Activated CD4-positive, alpha-beta memory T cell treated with anti-CD3 and anti-CD28 coated beads, Interleukin-2, amount 10 ng/mL, durations not matched to agents 7 days and 5 days (primary cell): Measurements from ENCODE around the gene VAV3. TPM values are rescaled to one million over a fixed set of nuclear protein-coding genes. Genes with fewer than 3 reads are reported as not detected.
"Not testable (repeated sequence)": the region's sequence is repeated elsewhere in the genome, so short reads cannot be mapped to it uniquely, and the experiment has no call there.

Experiments
- CTCF ChIA-PET: fragments of 350-600 bp; sonication (Branson Sonifier 250); formaldehyde crosslinking; loops from one replicate; lab custom pipeline; 2021; ENCODE audit warnings: antibody characterized with exemption, inconsistent platforms; lab: Charles Lee
- POLR2A ChIA-PET: fragments of 350-600 bp; sonication (Branson Sonifier 250); formaldehyde crosslinking; loops from one replicate; lab custom pipeline; 2021; ENCODE audit warnings: antibody characterized with exemption; lab: Charles Lee
- DNase-seq: peaks from one replicate; pipeline ENCODE4 v3.0.0-alpha.2; 2020
- H3K27ac Mint-ChIP-seq: one replicate; pipeline ENCODE4 v1.8.0; 2021; ENCODE audit warnings: mild to moderate bottlenecking, mixed read lengths
- H3K27me3 Mint-ChIP-seq: one replicate; pipeline ENCODE4 v1.8.0; 2021; ENCODE audit warnings: mixed read lengths
- H3K36me3 Mint-ChIP-seq: one replicate; pipeline ENCODE4 v1.8.0; 2021; ENCODE audit warnings: low read depth, mixed read lengths
- H3K4me1 Mint-ChIP-seq: one replicate; pipeline ENCODE4 v1.8.0; 2021; ENCODE audit warnings: mixed read lengths
- H3K4me3 Mint-ChIP-seq: one replicate; pipeline ENCODE4 v1.8.0; 2021; ENCODE audit warnings: mild to moderate bottlenecking, mixed read lengths
- H3K9me3 Mint-ChIP-seq: one replicate; pipeline ENCODE4 v1.8.0; 2021; ENCODE audit warnings: mixed read lengths
- total RNA-seq, 2 experiments: library from RNA; stranded (reverse); gene quantifications; one replicate each; pipeline ENCODE4 v1.2.3, GENCODE V29; 2021

VAV3 gene
- total RNA-seq, 2 experiments from 2014 or later, result 2.0 to 2.3 TPM

- no peak for DNase-seq
- H3K27me3 Mint-ChIP-seq, result peaks cover 3% of the 10 kb centered on the region
- no peaks in the 10 kb centered on the region for H3K9me3 Mint-ChIP-seq
- no peak overlapping the region for H3K27ac Mint-ChIP-seq
- no peak overlapping the region for H3K4me3 Mint-ChIP-seq
- peaks cover 5% of the 10 kb centered on the region for H3K4me1 Mint-ChIP-seq
- CTCF ChIA-PET, result interaction anchor here (0.9 to 1.3 kb wide), 2 partner anchors 10 to 45 kb away, joined by 3 read pairs; no protein-coding TSS in a partner anchor
- no peaks in the 10 kb centered on the region for H3K36me3 Mint-ChIP-seq
- POLR2A ChIA-PET, result interaction anchor here (0.9 kb wide), 1 partner anchor 135 kb away, joined by 3 read pairs; no protein-coding TSS in a partner anchor
Observed at GRCh38 chr1:107920561-107920960, 44.4 kb downstream of the VAV3 start.

DNA sequence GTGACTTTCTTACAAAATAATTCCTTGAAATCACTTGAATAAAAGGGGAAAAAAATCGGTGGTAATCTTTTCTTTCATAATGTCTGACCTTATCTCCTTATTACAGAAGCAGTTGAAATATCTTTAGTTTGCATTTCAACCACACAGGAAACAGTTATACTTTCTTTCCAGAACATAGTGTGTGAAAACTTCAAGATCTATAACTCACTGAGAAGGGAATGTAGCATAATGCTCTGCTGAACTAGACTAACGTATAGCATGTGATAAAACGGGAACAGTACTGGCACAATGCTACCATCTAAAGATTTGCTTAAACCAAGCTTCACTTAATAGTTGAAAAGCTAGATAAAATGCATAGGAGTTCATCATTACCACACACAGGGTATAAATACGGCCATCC, 45.0 kb downstream of the VAV3 start:
- Mint-ChIP-seq H3K9me3 (no peaks in the 10 kb centered on the region), H3K36me3 (no peaks in the 10 kb centered on the region), H3K27ac (no peak overlapping the region), H3K4me1 (peaks cover 5% of the 10 kb centered on the region), H3K4me3 (no peak overlapping the region), H3K27me3 (peaks cover 3% of the 10 kb centered on the region)
- DNase-seq, result no peak
- ChIA-PET CTCF (interaction anchor here (0.9 to 1.3 kb wide), 2 partner anchors 9 to 46 kb away, joined by 3 read pairs; no protein-coding TSS in a partner anchor), POLR2A (interaction anchor here (0.9 kb wide), 1 partner anchor 135 kb away, joined by 3 read pairs; no protein-coding TSS in a partner anchor)

DNA sequence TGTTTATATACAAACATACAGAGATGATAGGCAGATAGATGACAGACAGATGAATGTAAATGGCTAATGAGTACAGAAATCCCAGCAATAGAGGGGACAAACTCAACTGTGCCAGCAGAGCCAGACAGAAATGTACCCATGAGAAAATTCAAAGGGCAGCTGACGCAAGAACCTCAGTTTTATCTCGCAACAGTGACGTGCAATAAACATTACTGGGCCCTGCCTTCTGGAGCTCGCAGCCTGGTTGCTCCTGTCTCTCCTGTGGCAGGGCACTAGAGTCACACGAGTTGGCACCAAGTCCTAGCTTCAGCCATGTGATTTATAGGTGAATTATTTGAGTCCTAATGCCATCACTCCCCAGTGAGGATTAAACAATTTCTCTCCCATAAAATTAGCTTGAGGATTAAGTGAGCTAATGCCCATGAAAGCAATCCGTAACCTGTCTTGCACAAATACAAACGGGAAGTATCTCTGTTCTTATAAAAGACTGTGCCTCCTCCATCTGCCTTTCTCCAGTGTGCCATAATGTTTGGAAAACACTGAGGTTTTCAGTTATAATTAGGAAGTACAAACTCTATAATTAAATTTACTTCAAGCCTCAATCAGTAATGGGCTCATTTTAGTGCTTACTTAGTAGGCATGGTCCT, 50.7 kb downstream of the VAV3 start:
- POLR2A ChIA-PET, result interaction anchor here (0.6 kb wide), 1 partner anchor 125 kb away, joined by 3 read pairs; no protein-coding TSS in a partner anchor
- H3K27ac Mint-ChIP-seq, result no peak overlapping the region
- CTCF ChIA-PET, result no interaction called here
- no peak for DNase-seq
- no peaks in the 10 kb centered on the region for H3K9me3 Mint-ChIP-seq
- no peak overlapping the region for H3K4me3 Mint-ChIP-seq
- no peaks in the 10 kb centered on the region for H3K36me3 Mint-ChIP-seq
- no peaks in the 10 kb centered on the region for H3K27me3 Mint-ChIP-seq
- no peaks in the 10 kb centered on the region for H3K4me1 Mint-ChIP-seq

DNA sequence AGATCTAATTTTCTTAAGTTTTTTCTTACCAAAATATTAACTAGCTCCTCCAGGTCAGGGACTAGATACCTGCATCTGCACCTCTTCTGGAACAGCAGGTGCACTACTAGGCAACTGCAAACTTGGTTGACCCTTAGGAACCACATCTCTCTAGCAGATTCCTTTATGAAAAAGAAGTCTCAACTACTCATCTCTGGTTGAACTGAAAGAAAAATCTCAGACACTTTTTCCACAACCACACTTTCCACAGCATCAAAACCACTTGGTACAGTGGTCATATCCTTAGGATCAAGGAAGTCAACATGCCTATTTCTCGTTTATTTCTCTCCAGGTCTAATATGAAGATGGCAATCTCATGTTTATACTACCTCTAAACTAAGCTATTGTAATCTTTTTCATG, 52.3 kb downstream of the VAV3 start:
- H3K4me1 Mint-ChIP-seq, result no peaks in the 10 kb centered on the region
- H3K27me3 Mint-ChIP-seq, result no peaks in the 10 kb centered on the region
- H3K9me3 Mint-ChIP-seq, result no peaks in the 10 kb centered on the region
- POLR2A ChIA-PET, result no interaction called here
- CTCF ChIA-PET, result no interaction called here
- DNase-seq, result no peak
- no peak overlapping the region for H3K4me3 Mint-ChIP-seq
- H3K36me3 Mint-ChIP-seq, result no peaks in the 10 kb centered on the region
- no peak overlapping the region for H3K27ac Mint-ChIP-seq

DNA sequence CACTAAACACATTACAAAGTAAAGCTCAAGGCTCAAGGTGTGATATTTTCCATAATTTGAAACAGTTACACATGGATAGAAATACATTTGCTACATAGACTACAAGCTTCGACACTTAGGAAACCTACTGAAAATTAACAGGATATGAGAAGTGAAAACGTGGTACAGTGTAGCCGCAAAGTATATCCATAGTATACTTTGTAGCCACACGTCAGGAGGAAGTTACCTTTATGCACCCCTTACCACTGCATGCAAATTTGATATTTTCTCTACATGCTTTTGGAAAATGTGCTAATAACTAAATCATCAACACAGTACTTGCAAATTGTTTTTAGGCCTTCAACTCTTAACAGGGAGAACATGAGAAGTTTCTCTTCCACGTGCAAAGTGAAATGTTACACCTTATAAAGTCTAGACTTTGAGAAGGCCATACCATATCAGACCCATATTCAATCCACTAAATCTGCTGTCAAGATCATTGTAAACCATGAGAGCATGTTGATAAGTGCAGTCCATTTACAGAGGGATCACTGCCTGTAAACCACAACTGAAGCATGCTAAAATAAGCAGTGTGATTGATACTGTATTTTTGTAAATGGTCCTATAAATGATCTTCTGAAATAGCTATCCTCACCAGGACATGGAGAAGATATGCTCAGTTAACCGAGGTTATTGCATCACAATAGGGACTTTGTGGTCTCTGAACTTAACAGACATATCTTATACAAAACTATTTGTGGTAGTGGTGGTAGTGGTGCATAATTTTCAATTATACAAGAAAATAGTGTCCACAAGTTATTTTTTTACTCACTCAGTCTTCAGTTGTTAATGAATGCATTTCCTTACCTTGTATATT, 64.7 kb downstream of the VAV3 start:
- Mint-ChIP-seq H3K9me3 (no peaks in the 10 kb centered on the region), H3K4me1 (peaks cover 12% of the 10 kb centered on the region), H3K27me3 (peaks cover 6% of the 10 kb centered on the region), H3K4me3 (no peak overlapping the region), H3K36me3 (no peaks in the 10 kb centered on the region), H3K27ac (no peak overlapping the region)
- POLR2A ChIA-PET, result no interaction called here
- no peak for DNase-seq
- CTCF ChIA-PET, result interaction anchor here (1.8 kb wide), 1 partner anchor 118 kb away, joined by 4 read pairs; no protein-coding TSS in a partner anchor

DNA sequence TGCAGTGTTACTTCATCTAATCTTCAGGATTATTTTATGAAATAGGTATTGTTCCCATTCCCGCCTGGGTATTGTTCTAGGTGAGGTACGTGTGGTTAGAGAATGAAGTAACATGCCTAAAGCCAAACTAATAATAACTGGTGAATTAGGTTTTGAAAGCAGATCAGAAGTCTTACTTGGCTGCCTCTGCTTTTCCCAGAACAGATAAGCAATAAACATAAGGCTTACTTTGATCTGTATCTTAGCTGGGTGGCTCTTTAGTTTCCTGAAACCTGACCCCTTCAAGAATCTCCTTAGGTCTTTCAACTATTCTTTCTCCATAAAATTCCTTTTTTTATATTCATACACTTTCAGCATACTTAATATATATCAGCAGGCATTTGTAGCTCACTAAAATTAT, 65.3 kb downstream of the VAV3 start:
- H3K27ac Mint-ChIP-seq, result no peak overlapping the region
- POLR2A ChIA-PET, result no interaction called here
- CTCF ChIA-PET, result interaction anchor here (1.8 kb wide), 1 partner anchor 118 kb away, joined by 4 read pairs; no protein-coding TSS in a partner anchor
- H3K9me3 Mint-ChIP-seq, result no peaks in the 10 kb centered on the region
- H3K4me1 Mint-ChIP-seq, result peaks cover 12% of the 10 kb centered on the region
- H3K27me3 Mint-ChIP-seq, result peaks cover 6% of the 10 kb centered on the region
- no peaks in the 10 kb centered on the region for H3K36me3 Mint-ChIP-seq
- no peak for DNase-seq
- H3K4me3 Mint-ChIP-seq, result no peak overlapping the region

DNA sequence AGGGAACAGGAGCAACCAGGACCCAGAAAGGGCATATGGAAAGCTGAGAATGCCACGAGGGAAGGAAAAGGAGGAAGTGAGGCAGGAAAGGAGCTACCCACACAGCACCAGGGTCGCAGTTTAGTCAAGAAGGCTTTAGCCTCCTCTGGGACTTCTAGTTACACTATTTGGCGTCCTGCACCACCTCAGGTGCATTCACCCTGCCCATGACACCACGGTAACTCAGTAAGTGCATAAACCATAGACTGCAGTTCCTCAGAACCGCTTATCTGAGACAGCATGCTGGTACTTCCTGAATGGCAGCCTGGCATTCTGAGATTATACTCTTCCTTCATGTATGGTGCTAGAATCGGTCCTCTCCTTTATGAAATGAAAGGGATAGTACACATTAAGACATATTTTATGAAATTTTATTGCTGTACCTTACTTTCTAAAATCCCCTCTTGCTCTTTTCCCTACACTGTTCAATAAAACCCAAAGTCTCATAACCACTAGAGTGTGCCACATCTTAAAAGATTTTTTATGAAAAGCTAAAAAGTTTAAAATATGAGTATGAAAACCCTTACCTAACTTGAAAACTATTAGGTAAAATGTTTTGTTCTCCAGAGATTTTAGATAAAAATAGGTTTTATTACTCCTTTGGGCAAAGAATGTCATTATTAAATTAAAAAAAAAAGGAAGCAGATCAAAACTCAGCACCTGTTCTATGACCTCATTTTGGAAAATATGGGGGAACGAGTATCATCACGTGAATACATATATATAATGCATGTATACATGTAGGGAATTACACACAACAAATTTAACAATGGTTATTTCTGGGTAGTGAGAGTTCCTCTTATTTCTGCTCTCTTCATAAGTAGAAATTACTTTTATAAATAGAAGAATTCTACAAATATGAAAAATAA, 67.3 kb downstream of the VAV3 start:
- no peaks in the 10 kb centered on the region for H3K36me3 Mint-ChIP-seq
- no peaks in the 10 kb centered on the region for H3K27me3 Mint-ChIP-seq
- H3K9me3 Mint-ChIP-seq, result peaks cover 1% of the 10 kb centered on the region
- H3K4me3 Mint-ChIP-seq, result no peak overlapping the region
- DNase-seq, result no peak
- no peak overlapping the region for H3K27ac Mint-ChIP-seq
- ChIA-PET POLR2A (no interaction called here), CTCF (interaction anchor here (1.1 kb wide), 1 partner anchor 116 kb away, joined by 3 read pairs; no protein-coding TSS in a partner anchor)
- H3K4me1 Mint-ChIP-seq, result peaks cover 12% of the 10 kb centered on the region

- Mint-ChIP-seq H3K9me3 (peaks cover 2% of the 10 kb centered on the region), H3K27ac (no peak overlapping the region), H3K36me3 (no peaks in the 10 kb centered on the region), H3K4me1 (peaks cover 12% of the 10 kb centered on the region), H3K27me3 (no peaks in the 10 kb centered on the region), H3K4me3 (no peak overlapping the region)
- POLR2A ChIA-PET, result no interaction called here
- no peak for DNase-seq
- CTCF ChIA-PET, result no interaction called here
Observed at GRCh38 chr1:107896936-107897335, 68.0 kb downstream of the VAV3 start.

DNA sequence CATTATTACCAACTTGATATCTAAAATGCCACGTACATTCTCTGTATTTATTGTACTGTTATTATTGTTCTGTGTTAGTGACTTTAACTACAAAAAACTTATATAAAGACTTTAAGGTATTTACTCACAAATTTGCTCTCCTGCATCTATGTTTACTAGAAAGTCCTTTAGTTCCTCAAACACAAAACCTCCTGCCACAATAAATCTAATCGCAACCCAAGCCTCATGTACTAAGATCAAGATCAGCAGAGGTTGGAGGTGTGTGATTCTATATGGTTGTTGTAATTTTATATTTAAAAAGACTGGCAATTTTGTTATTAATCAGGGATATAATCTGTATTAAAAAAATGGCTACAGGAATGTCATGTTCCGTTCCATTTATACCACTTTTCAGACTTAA, 68.6 kb downstream of the VAV3 start:
- Mint-ChIP-seq H3K27ac (no peak overlapping the region), H3K36me3 (no peaks in the 10 kb centered on the region), H3K4me3 (no peak overlapping the region), H3K4me1 (peaks cover 12% of the 10 kb centered on the region), H3K9me3 (peaks cover 2% of the 10 kb centered on the region), H3K27me3 (no peaks in the 10 kb centered on the region)
- ChIA-PET CTCF (no interaction called here), POLR2A (no interaction called here)
- no peak for DNase-seq

GRCh38 chr1:107895403-107896191, 69.4 kb downstream of the VAV3 start:
- DNase-seq, result no peak
- CTCF ChIA-PET, result no interaction called here
- POLR2A ChIA-PET, result no interaction called here
- H3K9me3 Mint-ChIP-seq, result peaks cover 2% of the 10 kb centered on the region
- no peak overlapping the region for H3K27ac Mint-ChIP-seq
- no peaks in the 10 kb centered on the region for H3K27me3 Mint-ChIP-seq
- H3K4me1 Mint-ChIP-seq, result peaks cover 12% of the 10 kb centered on the region
- no peaks in the 10 kb centered on the region for H3K36me3 Mint-ChIP-seq
- no peak overlapping the region for H3K4me3 Mint-ChIP-seq

DNA sequence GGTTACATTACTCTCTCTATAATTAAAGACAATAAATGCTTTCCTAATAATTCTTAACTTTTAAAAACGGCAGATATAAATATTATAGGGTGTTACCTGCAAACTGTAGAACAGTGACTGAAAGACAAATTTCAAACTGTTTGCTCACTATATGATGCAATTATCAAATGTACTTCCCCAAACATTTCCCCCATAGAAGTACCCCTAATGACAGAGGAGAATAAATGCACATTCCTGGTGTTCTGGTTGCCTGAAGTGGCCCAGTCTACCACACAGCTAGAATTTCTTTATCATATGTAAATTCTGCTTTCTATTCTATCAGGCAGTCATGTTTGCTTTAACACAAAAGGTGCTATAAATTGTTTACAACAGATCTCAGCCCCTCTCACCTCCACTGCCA, 70.4 kb downstream of the VAV3 start:
- H3K27ac Mint-ChIP-seq, result no peak overlapping the region
- H3K27me3 Mint-ChIP-seq, result no peaks in the 10 kb centered on the region
- POLR2A ChIA-PET, result no interaction called here
- DNase-seq, result no peak
- H3K4me3 Mint-ChIP-seq, result no peak overlapping the region
- CTCF ChIA-PET, result no interaction called here
- peaks cover 2% of the 10 kb centered on the region for H3K9me3 Mint-ChIP-seq
- peaks cover 5% of the 10 kb centered on the region for H3K4me1 Mint-ChIP-seq
- H3K36me3 Mint-ChIP-seq, result no peaks in the 10 kb centered on the region

DNA sequence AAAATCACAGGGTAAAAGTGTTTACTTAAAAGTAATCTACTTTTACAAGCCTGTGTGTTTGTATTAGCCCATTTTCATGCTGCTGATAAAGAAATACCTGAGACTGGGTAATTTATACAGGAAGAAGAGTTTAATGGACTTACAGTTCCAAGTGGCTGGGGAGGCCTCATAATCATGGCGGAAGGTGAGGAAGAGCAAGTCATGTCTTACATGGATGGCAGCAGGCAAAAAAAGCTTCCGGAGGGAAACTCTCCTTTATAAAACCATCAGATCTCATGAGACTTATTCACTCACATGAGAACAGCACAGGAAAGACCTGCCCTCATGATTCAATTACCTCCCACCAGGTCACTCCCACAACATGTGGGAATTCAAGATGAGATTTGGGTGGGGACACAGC, 71.6 kb downstream of the VAV3 start:
- H3K9me3 Mint-ChIP-seq, H3K27ac Mint-ChIP-seq, H3K4me3 Mint-ChIP-seq, H3K27me3 Mint-ChIP-seq, DNase-seq, H3K4me1 Mint-ChIP-seq, CTCF ChIA-PET, POLR2A ChIA-PET, H3K36me3 Mint-ChIP-seq: not testable (repeated sequence)
